Skeletal muscle tissue (tissue), 4 donors: Measurements from ENCODE around the gene STIM2. TPM values are rescaled to one million over a fixed set of nuclear protein-coding genes. Genes with fewer than 3 reads are reported as not detected.
A peak's percentile ranks its signal among the peaks of the same experiment; 100 is the strongest.
"Not testable (repeated sequence)": the region's sequence is repeated elsewhere in the genome, so short reads cannot be mapped to it uniquely, and the experiment has no call there.

Source experiments
- H3K27ac ChIP-seq: one replicate; pipeline ENCODE4 v1.7.0; 2013; ENCODE audit warnings: mild to moderate bottlenecking, low read depth, low read length, inconsistent platforms
- H3K27me3 ChIP-seq, 3 donors: one replicate each; pipeline ENCODE4 v1.7.0; 2013; ENCODE audit warnings: low read length in 3 of 3; ENCODE audit not compliant: control insufficient read depth in 3 of 3, insufficient read depth in 3 of 3
- H3K36me3 ChIP-seq, 3 donors: one replicate each; pipeline ENCODE4 v1.7.0; 2013; ENCODE audit warnings: low read length in 3 of 3; ENCODE audit not compliant: control insufficient read depth in 3 of 3, insufficient read depth in 3 of 3
- H3K4me1 ChIP-seq, 3 donors: one replicate each; pipeline ENCODE4 v1.7.0; 2013; ENCODE audit warnings: low read length in 3 of 3, mild to moderate bottlenecking in 3 of 3; ENCODE audit not compliant: control insufficient read depth in 3 of 3, insufficient read depth in 3 of 3
- H3K4me3 ChIP-seq, 3 donors: one replicate each; pipeline ENCODE4 v1.7.0; 2013; ENCODE audit warnings: low read length in 3 of 3
- H3K9ac ChIP-seq, 3 donors: one replicate each; pipeline ENCODE4 v1.7.0; 2013; ENCODE audit warnings: low read length in 3 of 3, mild to moderate bottlenecking in 3 of 3, moderate library complexity in 2 of 3, low read depth in 1 of 3
- H3K9me3 ChIP-seq, 3 donors: one replicate each; pipeline ENCODE4 v1.7.0; 2013; ENCODE audit warnings: low read length in 3 of 3; ENCODE audit not compliant: control insufficient read depth in 3 of 3
- total RNA-seq: library from RNA; depleted of rRNA; stranded (reverse); fragments of >200 nt; gene quantifications from one replicate; pipeline ENCODE4 v1.2.3, GENCODE V29; 2014
- donor health status: Osteomylitis.

STIM2 gene
- total RNA-seq, 1 donor from 2014 or later: 16.2 TPM

DNA sequence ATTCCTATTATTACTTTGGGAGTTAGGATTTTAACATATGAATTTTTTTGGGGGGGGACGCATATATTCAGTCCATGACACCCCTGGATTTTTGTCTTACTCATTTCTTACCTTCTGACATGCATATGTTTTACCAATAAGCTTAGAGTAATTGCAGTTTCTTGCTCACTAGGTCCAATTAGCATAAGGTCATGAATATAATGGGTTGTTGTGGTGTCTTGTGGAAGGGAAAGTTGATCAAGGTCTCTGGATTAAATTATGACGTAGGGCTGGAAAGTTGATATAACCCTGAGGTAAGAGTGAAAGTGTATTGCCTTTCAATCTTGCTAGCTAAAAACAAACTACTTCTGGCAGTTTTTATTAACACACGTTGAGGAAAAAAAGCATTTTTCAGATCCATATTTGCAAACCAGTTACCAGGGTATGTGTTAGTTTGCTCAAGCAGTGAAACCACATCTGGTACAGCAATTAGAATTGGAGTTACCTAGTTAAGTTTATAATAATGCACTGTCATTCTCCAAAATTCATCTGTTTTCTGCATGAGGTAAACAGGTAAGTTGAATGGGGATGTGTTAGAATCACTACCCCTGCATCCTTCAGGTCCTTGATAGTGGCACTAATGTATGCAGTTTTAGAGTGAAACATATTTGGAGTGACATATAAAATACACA is 32.0 kb downstream of the STIM2 start:
- Histone ChIP-seq H3K27ac (no peak overlapping the region), H3K9me3 (no peaks in the 10 kb centered on the region)

DNA sequence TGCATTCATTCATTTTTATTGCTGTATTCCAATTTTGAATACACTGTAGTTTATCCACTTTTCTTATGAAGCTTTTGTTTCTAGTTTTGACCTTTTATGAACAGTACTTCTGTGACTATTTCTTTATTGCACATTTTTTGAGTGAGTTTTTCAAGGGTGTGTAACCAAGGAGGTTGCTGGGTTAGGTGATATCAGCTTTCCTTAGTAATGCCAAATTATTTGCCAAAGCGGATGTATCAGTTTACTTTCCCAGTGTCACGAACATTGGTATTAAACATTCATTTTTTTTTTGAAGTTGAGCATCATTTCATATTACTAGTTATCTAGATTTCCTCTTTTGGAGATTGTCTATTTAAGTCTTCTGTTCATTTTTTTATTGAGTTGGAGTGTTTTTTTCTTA is 32.9 kb downstream of the STIM2 start:
- H3K36me3 ChIP-seq: no peaks in the 10 kb centered on the region
- H3K9ac ChIP-seq: no peak overlapping the region
- no peak overlapping the region for H3K27ac ChIP-seq
- H3K4me3 ChIP-seq: no peak overlapping the region
- no peaks in the 10 kb centered on the region for H3K4me1 ChIP-seq
- no peaks in the 10 kb centered on the region for H3K9me3 ChIP-seq
- no peaks in the 10 kb centered on the region for H3K27me3 ChIP-seq

More for the DNA sequence above, 32.0 kb downstream of the STIM2 start:
- no peaks in the 10 kb centered on the region for H3K27me3 ChIP-seq
- no peak overlapping the region for H3K4me3 ChIP-seq
- H3K4me1 ChIP-seq: no peaks in the 10 kb centered on the region
- no peak overlapping the region for H3K9ac ChIP-seq
- no peaks in the 10 kb centered on the region for H3K36me3 ChIP-seq

DNA sequence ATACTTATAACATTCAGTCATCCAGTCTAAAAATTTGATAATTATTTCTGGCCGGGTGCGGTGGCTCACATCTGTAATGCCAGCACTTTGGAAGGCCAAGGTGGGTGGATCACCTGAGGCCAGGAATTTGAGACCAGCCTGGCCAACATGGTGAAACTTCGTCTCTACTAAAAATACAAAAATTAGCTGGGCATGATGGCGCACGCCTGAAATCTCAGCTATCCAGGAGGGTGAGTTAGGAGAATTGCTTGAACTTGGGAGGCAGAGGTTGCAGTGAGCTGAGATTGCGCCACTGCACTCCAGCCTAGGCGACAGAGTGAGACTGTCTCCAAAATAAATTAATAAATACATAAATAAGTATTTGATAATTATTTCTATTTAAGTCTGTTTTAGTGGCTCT is 34.2 kb downstream of the STIM2 start:
- H3K36me3 ChIP-seq, H3K27me3 ChIP-seq, H3K9ac ChIP-seq, H3K27ac ChIP-seq, H3K9me3 ChIP-seq, H3K4me3 ChIP-seq, H3K4me1 ChIP-seq: not testable (repeated sequence)

DNA sequence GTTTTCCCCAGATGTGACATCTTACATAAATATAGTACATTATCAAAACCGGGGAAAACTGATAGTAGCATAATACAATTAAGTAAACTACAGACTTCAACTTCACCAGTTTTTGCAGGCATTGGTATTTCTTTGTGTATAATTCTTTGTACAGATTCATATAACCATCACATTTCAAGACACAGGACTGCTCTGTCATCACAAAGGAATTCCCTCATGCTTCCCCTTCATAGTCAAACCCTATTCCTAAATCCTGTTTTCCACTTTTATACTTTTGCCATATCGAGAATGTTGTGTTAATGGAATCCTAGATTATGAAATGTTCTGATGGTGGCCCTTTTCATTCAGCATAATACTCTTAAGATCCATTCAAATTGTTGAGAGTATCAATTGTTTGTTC is 36.0 kb downstream of the STIM2 start:
- H3K9ac ChIP-seq: no peak overlapping the region
- no peak overlapping the region for H3K27ac ChIP-seq

DNA sequence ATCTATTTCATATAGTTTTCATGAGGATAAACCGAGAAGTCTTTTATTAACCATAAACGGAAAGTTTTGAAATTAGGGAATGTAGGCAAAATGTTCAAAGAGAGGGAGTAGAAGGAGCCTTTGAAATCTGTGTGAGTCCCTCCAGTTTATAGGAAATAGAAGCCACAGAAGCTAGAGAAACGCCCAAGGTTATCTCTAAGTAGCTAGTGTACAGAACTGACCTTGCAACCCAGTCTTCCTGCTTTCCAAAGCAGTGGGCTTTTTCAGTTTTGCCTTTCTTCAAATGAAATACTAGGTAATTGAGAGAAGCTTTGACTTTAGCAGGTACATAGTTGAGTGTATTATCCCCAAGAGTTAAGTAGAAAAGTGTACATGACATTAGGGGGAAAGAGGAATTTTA is 39.4 kb downstream of the STIM2 start:
- no peak overlapping the region for H3K4me3 ChIP-seq

More for the DNA sequence above, 36.0 kb downstream of the STIM2 start:
- H3K4me1 ChIP-seq: no peaks in the 10 kb centered on the region
- H3K27me3 ChIP-seq: no peaks in the 10 kb centered on the region
- H3K4me3 ChIP-seq: no peak overlapping the region
- H3K9me3 ChIP-seq: no peaks in the 10 kb centered on the region
- no peaks in the 10 kb centered on the region for H3K36me3 ChIP-seq

DNA sequence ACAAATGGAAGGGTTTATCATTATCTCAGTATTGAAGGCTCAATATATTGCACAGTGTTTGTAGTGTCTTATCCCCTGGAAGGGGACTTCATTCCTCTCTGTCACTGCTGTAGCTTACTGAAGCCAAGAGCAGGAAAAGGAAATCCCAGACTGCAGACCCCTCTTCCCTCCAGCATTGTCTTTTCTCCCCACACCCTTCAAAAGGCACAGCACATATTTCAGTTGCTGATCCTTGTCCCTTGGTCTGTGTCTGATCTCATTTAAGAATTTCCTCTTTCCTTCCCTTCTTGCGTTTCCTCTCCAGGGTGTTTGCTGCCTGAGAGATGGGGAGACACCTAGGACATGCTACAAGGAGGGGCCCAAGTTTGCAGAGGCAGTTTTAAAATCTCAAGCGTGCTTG is 40.1 kb downstream of the STIM2 start:
- Histone ChIP-seq H3K9ac (no peak overlapping the region), H3K27me3 (no peaks in the 10 kb centered on the region), H3K4me3 (no peak overlapping the region), H3K36me3 (no peaks in the 10 kb centered on the region), H3K9me3 (no peaks in the 10 kb centered on the region), H3K4me1 (no peaks in the 10 kb centered on the region), H3K27ac (no peak overlapping the region)

More for the DNA sequence above, 39.4 kb downstream of the STIM2 start:
- no peaks in the 10 kb centered on the region for H3K9me3 ChIP-seq
- no peaks in the 10 kb centered on the region for H3K4me1 ChIP-seq
- no peak overlapping the region for H3K27ac ChIP-seq
- no peak overlapping the region for H3K9ac ChIP-seq
- no peaks in the 10 kb centered on the region for H3K36me3 ChIP-seq
- no peaks in the 10 kb centered on the region for H3K27me3 ChIP-seq

DNA sequence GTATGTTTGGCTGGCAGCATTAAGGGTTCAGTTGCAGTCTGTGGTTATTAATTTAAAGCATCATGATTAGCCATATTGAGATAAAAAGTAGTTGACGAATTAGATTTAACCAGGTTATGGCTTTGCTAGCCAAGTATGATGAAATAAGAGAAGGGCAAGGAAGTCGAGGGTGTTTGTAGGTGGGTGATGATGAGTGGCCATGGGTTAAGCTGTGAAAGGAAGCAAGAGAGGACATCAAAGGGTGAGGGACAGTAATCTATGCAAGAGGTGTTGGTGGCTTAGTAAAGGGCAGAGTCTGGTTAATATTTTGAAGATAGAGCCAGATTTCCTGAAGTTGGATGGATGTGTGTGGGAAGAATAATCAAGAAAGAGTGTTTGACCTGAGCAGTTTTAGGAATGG is 44.5 kb downstream of the STIM2 start:
- Histone ChIP-seq H3K27me3 (no peaks in the 10 kb centered on the region), H3K4me3 (no peak overlapping the region), H3K4me1 (peaks cover 0 to 5% (median 0%) of the 10 kb centered on the region in 3 donors), H3K9ac (no peak overlapping the region), H3K27ac (no peak overlapping the region), H3K36me3 (no peaks in the 10 kb centered on the region), H3K9me3 (no peaks in the 10 kb centered on the region)

DNA sequence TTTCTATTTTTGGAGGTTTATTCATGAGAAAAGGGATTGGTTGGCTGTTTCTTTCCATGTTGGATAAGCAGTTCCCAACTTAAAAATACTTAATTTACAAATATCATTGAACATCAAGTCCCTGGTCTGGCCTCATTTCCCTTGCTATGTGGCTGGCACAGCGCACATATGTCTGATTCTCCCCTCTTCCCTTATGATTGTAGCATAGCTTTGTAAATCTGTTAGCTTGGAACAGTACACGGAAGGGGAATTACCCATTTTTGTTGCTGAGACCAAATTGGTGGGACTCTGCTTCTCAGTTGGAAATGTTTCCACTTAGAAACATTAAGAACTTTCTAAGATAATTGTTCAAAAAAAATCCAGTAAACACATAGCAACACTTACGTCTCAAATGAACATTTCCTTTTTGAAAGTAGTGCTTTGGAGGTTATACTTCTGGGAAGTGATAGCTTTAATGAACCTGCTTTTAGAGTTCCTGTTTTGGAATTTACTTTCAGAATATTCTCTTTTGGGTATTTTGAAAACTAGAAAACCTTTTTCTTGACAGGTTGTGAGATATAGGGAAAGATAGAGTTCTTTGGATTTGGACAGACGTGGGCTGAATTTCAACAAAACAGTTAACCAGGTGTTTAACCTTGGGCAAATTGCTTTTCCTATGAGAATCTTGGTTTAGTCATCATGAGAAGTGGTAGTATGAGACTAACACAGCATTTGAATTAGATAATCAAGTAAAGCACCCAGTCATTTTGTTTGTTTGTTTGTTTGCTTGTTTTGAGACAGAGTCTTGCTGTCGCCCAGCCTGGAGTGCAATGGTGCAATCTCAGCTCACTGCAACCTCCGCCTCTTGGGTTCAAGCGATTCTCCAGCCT is 47.3 kb downstream of the STIM2 start:
- Histone ChIP-seq H3K9me3 (no peaks in the 10 kb centered on the region), H3K36me3 (no peaks in the 10 kb centered on the region), H3K9ac (no peak overlapping the region), H3K27ac (peak overlapping the region; percentile 27), H3K4me1 (peaks cover 0 to 5% (median 4%) of the 10 kb centered on the region in 3 donors), H3K4me3 (no peak overlapping the region), H3K27me3 (no peaks in the 10 kb centered on the region)

DNA sequence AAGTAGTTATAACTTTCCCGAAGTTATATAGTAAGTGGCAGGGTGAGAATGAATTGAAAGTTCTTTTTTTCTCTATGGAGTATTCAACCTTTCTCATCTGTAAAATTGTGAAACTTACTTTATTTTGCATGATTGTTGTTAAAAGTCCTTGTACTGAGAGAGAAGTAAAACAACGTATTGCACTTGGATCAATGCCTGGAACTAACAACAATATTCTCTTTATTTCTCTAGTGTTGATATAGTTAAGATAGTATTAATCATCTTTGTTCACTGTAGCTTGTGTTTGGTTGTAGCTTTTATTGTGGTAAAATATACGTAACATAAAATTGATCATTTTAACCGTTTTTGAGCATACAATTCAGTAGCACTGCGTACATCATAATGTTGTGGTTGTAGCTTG is 48.7 kb downstream of the STIM2 start:
- no peak overlapping the region for H3K9ac ChIP-seq
- H3K27me3 ChIP-seq: no peaks in the 10 kb centered on the region
- H3K36me3 ChIP-seq: no peaks in the 10 kb centered on the region
- no peak overlapping the region for H3K27ac ChIP-seq
- H3K4me1 ChIP-seq: peaks cover 0 to 5% (median 4%) of the 10 kb centered on the region in 3 donors
- H3K9me3 ChIP-seq: no peaks in the 10 kb centered on the region
- no peak overlapping the region for H3K4me3 ChIP-seq

DNA sequence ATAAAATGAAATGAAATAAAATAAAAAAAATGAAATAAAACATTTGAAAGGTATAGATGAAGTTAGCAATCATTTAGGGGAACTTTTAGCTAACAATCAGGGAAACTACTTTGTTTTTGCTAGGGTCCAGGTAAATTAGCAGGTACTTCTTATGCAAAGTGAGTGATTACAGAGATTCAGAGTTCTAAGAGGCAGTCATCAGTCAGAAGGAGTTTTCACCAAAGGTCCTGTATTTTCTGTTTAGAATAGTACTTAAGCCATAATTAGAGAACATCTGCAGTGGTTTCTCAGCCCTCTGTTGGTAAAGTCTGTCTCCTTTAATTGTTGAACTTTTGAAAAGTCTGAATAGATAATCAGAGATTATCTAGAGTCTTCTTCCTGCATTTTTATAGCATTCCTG is 50.6 kb downstream of the STIM2 start:
- no peak overlapping the region for H3K9ac ChIP-seq
- H3K4me1 ChIP-seq: peaks cover 0 to 5% (median 4%) of the 10 kb centered on the region in 3 donors
- H3K36me3 ChIP-seq: no peaks in the 10 kb centered on the region
- no peak overlapping the region for H3K27ac ChIP-seq
- no peaks in the 10 kb centered on the region for H3K9me3 ChIP-seq
- H3K27me3 ChIP-seq: no peaks in the 10 kb centered on the region
- H3K4me3 ChIP-seq: no peak overlapping the region
